ENCODE measurements around the gene ATF4. TPM values are rescaled to one million over a fixed set of nuclear protein-coding genes. Genes with fewer than 3 reads are reported as not detected.

The ATF4 gene
- total and polyA plus RNA-seq, 7 donors: 246 to 1,369 (median 839) TPM

DNA sequence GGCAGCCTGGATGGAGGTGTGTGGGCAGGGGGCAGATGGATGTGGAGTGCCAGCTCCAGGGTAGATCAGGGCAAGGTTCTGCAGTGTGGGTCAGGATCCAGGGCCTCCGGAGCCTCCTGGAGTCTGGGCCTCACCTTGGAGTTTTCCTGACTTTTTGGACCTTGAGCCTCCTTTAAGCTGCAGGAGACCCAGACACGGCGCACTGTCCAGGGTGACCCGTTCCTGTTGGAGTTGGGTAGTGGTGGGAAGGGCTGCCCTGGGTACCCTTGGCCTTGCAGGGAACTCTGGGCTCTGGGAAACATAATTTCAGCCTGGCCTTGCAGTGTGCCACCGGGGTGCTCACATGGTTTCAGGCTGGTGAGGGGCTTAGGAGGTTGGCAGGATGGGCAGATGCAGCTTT is 46.5 kb upstream of the ATF4 start:
- DNase-seq (no peak), ATAC-seq (no peak)
- intact Hi-C loops (cut with DNase I): no loop called here
- TF ChIP-seq, protein P1, sequence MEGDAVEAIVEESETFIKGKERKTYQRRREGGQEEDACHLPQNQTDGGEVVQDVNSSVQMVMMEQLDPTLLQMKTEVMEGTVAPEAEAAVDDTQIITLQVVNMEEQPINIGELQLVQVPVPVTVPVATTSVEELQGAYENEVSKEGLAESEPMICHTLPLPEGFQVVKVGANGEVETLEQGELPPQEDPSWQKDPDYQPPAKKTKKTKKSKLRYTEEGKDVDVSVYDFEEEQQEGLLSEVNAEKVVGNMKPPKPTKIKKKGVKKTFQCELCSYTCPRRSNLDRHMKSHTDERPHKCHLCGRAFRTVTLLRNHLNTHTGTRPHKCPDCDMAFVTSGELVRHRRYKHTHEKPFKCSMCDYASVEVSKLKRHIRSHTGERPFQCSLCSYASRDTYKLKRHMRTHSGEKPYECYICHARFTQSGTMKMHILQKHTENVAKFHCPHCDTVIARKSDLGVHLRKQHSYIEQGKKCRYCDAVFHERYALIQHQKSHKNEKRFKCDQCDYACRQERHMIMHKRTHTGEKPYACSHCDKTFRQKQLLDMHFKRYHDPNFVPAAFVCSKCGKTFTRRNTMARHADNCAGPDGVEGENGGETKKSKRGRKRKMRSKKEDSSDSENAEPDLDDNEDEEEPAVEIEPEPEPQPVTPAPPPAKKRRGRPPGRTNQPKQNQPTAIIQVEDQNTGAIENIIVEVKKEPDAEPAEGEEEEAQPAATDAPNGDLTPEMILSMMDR (IDR thresholded peaks at IDR 0.05): no peak
- H3K36me3 ChIP-seq (ENCODE audit: insufficient read depth in 1 of 2, low read depth in 1 of 2): no peaks in the 10 kb centered on the region
- H3K4me1 ChIP-seq: no peaks in the 10 kb centered on the region
- WGBS, 3 donors: 90 to 97% (median 92%) methylated on average over 5 of the region's 5 CpGs
- no peaks in the 10 kb centered on the region for H3K27me3 ChIP-seq (ENCODE audit: insufficient read depth in 3 of 3, low read length in 2 of 3)
- no peak overlapping the region for H3K27ac ChIP-seq
- no peak overlapping the region for H3K4me3 ChIP-seq
- H3K9me3 ChIP-seq: no peaks in the 10 kb centered on the region

DNA sequence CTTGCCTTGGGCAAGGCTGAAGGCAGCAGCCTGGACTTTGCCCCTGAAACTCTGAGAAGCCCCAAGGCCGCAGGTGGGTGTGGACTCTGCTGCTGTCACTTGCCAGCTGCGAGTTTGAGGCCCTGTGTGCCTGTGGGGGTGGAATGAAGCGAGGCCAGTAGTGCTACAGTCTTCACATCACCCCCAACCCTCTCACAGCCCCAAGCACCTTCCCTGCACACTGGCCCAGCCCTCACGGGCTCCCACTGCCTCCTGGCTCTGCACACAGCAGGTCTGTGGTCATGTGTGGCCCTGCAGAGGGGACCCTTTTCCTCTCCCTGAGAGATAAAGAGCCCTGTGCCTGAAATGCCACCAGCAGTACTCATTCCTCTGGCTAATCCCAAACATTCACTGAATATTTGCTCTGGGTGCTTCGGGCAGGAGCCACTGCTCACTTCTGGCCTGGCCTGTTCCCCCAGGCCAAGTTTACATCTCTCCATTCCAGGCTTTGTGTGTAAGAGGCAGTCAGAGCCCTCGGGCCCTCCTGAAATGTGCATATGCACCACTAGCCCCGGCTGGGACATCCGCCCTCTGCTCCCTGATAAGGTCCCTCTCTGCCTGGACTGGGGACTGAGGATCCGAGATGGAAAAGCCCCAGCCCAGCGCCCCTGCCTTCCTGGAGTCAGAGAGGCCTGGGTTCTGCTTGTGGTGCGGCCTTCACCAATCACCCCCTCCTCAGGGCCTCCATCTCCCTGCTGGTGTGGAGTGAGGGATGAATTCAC is 45.8 kb upstream of the ATF4 start:
- no peak for ATAC-seq
- intact Hi-C loops (cut with DNase I): no loop called here
- Histone ChIP-seq H3K4me1 (no peaks in the 10 kb centered on the region), H3K36me3 (ENCODE audit: insufficient read depth in 1 of 2, low read depth in 1 of 2) (no peaks in the 10 kb centered on the region), H3K4me3 (no peak overlapping the region), H3K27ac (no peak overlapping the region), H3K9me3 (no peaks in the 10 kb centered on the region), H3K27me3 (ENCODE audit: insufficient read depth in 3 of 3, low read length in 2 of 3) (no peaks in the 10 kb centered on the region)
- DNase-seq: no peak
- TF ChIP-seq, protein P1 (IDR thresholded peaks at IDR 0.05): no peak
- 78 to 79% (median 78%) methylated on average over 10 to 11 of the region's 11 CpGs for WGBS, 3 donors

- DNase-seq (no peak), ATAC-seq (no peak)
- Histone ChIP-seq H3K27ac (no peak overlapping the region), H3K9me3 (no peaks in the 10 kb centered on the region), H3K4me3 (no peak overlapping the region), H3K27me3 (ENCODE audit: insufficient read depth in 3 of 3, low read length in 2 of 3) (no peaks in the 10 kb centered on the region), H3K4me1 (no peaks in the 10 kb centered on the region), H3K36me3 (ENCODE audit: insufficient read depth in 1 of 2, low read depth in 1 of 2) (no peaks in the 10 kb centered on the region)
- intact Hi-C loops (cut with DNase I): no loop called here
- WGBS, 3 donors: 54 to 57% (median 55%) methylated on average over 9 of the region's 9 CpGs
- TF ChIP-seq, protein P1 (IDR thresholded peaks at IDR 0.05): no peak
These were observed 45.0 kb upstream of the ATF4 start for GRCh38 chr22:39475337-39475736.

- ATAC-seq: peak in 1 of 4 donors; percentile 23
- peak in 1 of 2 donors; percentile 51 for DNase-seq
- H3K4me1 ChIP-seq: no peaks in the 10 kb centered on the region
These were observed 44.5 kb upstream of the ATF4 start for GRCh38 chr22:39475902-39476301.

More at GRCh38 chr22:39475902-39476301, 44.5 kb upstream of the ATF4 start:
- Histone ChIP-seq H3K9me3 (no peaks in the 10 kb centered on the region), H3K27ac (no peak overlapping the region), H3K4me3 (no peak overlapping the region), H3K27me3 (ENCODE audit: insufficient read depth in 3 of 3, low read length in 2 of 3) (no peaks in the 10 kb centered on the region), H3K36me3 (ENCODE audit: insufficient read depth in 1 of 2, low read depth in 1 of 2) (no peaks in the 10 kb centered on the region)
- WGBS, 3 donors: 38 to 62% (median 50%) methylated on average over 3 of the region's 3 CpGs
- intact Hi-C loops (cut with DNase I): no loop called here
- TF ChIP-seq, protein P1 (IDR thresholded peaks at IDR 0.05): no peak

All from psoas muscle (tissue), 8 donors.